ENCODE measurements around the gene RUNX2.

- no peak for TF ChIP-seq ZNF175 (tag by site-specific recombination; IDR thresholded peaks at IDR 0.05)
- no peak for TF ChIP-seq CTCF (tag by site-specific recombination; IDR thresholded peaks at IDR 0.05)
- TF ChIP-seq MZF1 (tag by site-specific recombination; IDR thresholded peaks at IDR 0.05; ENCODE audit: borderline replicate concordance), result no peak
- TF ChIP-seq ZNF248 (tag by site-specific recombination; IDR thresholded peaks at IDR 0.05), result no peak
- TF ChIP-seq YY1 (tag by site-specific recombination; IDR thresholded peaks at IDR 0.05), result no peak
- no peak for TF ChIP-seq ZNF132 (tag by site-specific recombination; IDR thresholded peaks at IDR 0.05; ENCODE audit: borderline replicate concordance)
- TF ChIP-seq ZNF133 (tag by site-specific recombination; IDR thresholded peaks at IDR 0.05), result no peak
Measured at GRCh38 chr6:45619994-45620471, 291.9 kb downstream of the RUNX2 start.
